K562 (cell line): ENCODE data around the gene SLC3A2. TPM values are rescaled to one million over a fixed set of nuclear protein-coding genes. Genes with fewer than 3 reads are reported as not detected.

ENCODE experiments used
- BRCA1 ChIP-seq, 2 experiments: fragments of 450-650 bp in 1 of 2; sonication (generic) in 1 of 2; formaldehyde crosslinking in 1 of 2; IDR thresholded peaks; 2 replicates each; pipeline versions ENCODE4 v1.5.0 to v1.6.1; 2017 to 2020; ENCODE audit warnings: mild to moderate bottlenecking in 1 of 2, missing genetic modification reagents in 1 of 2
- CBX5 ChIP-seq: IDR thresholded peaks from 2 replicates; pipeline ENCODE4 v1.6.1; 2014; ENCODE audit warnings: low read depth, borderline replicate concordance
- CTCF ChIP-seq, 3 experiments: IDR thresholded peaks in 2 of 3; conservative IDR thresholded peaks in 1 of 3; 2 replicates each; pipeline ENCODE4 v1.5.1; 2011 to 2012; ENCODE audit warnings: low read length in 3 of 3, mild to moderate bottlenecking in 3 of 3, control low read depth in 2 of 3, improper control_type of control experiment in 1 of 3, inconsistent platforms in 1 of 3, low read depth in 1 of 3, mixed read lengths in 1 of 3, moderate library complexity in 1 of 3; ENCODE audit not compliant: insufficient read depth in 2 of 3
- ETV5 ChIP-seq: sonication (generic); formaldehyde crosslinking; IDR thresholded peaks from 2 replicates; pipeline ENCODE4 v1.4.0; 2020; ENCODE audit warnings: low read depth, mild to moderate bottlenecking, missing genetic modification reagents
- FIP1L1 ChIP-seq: fragments of 200-400 bp; formaldehyde crosslinking; IDR thresholded peaks from 2 replicates; pipeline ENCODE4 v1.6.1; 2018; ENCODE audit warnings: mild to moderate bottlenecking, low read depth, low read length; ENCODE audit not compliant: poor library complexity, severe bottlenecking
- FOXK2 ChIP-seq, 2 experiments: fragments of 450-650 bp; IDR thresholded peaks in 1 of 2; conservative IDR thresholded peaks in 1 of 2; 2 replicates each; pipeline ENCODE4 v1.6.1; 2016; ENCODE audit warnings: low read depth in 2 of 2, mild to moderate bottlenecking in 1 of 2
- HDAC2 ChIP-seq: fragments of 450-650 bp; IDR thresholded peaks from 2 replicates; pipeline ENCODE4 v1.6.1; 2016; ENCODE audit warnings: mild to moderate bottlenecking
- LEF1 ChIP-seq: fragments of 450-650 bp; IDR thresholded peaks from 2 replicates; pipeline ENCODE4 v1.6.1; 2016; ENCODE audit warnings: mild to moderate bottlenecking
- POLR3G ChIP-seq: IDR thresholded peaks from 2 replicates; pipeline ENCODE4 v1.6.1; 2011; ENCODE audit not compliant: insufficient read length, insufficient replicate concordance; ENCODE audit errors: extremely low read depth
- RBM34 ChIP-seq: fragments of 200-400 bp; formaldehyde crosslinking; IDR thresholded peaks from 2 replicates; pipeline ENCODE4 v1.6.1; 2018; ENCODE audit warnings: low read length, borderline replicate concordance; ENCODE audit not compliant: insufficient read depth
- SMAD4 ChIP-seq: fragments of 250-450 bp; sonication (Bioruptor Pico); conservative IDR thresholded peaks from 2 replicates; pipeline ENCODE4 v1.8.0; 2021; ENCODE audit warnings: inconsistent platforms, mild to moderate bottlenecking, moderate library complexity
- SP2 ChIP-seq: IDR thresholded peaks from 2 replicates; pipeline ENCODE4 v1.6.1; 2011; ENCODE audit warnings: mild to moderate bottlenecking, low read depth, low read length, moderate library complexity; ENCODE audit not compliant: poor library complexity, severe bottlenecking; ENCODE audit errors: extremely low read depth
- SRSF9 ChIP-seq: fragments of 200-400 bp; formaldehyde crosslinking; IDR thresholded peaks from 2 replicates; pipeline ENCODE4 v1.6.1; 2017; ENCODE audit warnings: low read depth, low read length, borderline replicate concordance
- TAF1 ChIP-seq: IDR thresholded peaks from 2 replicates; pipeline ENCODE4 v1.6.1; 2011; ENCODE audit warnings: mild to moderate bottlenecking, low read length, moderate library complexity; ENCODE audit not compliant: insufficient read depth, control insufficient read depth, severe bottlenecking; ENCODE audit errors: extremely low read depth
- TAF15 ChIP-seq: fragments of 200-400 bp; formaldehyde crosslinking; IDR thresholded peaks from 2 replicates; pipeline ENCODE4 v1.6.1; 2017; ENCODE audit warnings: mild to moderate bottlenecking, low read depth, low read length, moderate library complexity
- ZNF165 ChIP-seq: fragments of 250-450 bp; sonication (Bioruptor Pico); IDR thresholded peaks from 2 replicates; pipeline ENCODE4 v1.4.0; 2020; ENCODE audit warnings: borderline replicate concordance
- polyA plus RNA-seq, 8 experiments: library from polyadenylated mRNA; depleted of rRNA in 4 of 8; stranded (reverse) in 5 of 8; unstranded in 3 of 8; fragments of >200 nt; fragmentation: Nextera tagmentation in 2 of 8; fragmentation: Illumina TruSeq in 1 of 8; extraction: Ambion mirVana in 2 of 8; extraction: Trizol in 1 of 8; gene quantifications; 2 replicates each; pipeline versions ENCODE4 v1.2.1 to v1.2.3, GENCODE V29; 2011 to 2014; ENCODE audit warnings: inconsistent platforms in 1 of 8, missing spikeins in 1 of 8
- total RNA-seq, 7 experiments: library from RNA; depleted of rRNA in 6 of 7; stranded (reverse); fragments of >200 nt in 6 of 7; fragmentation: Illumina TruSeq in 2 of 7; extraction: Trizol in 2 of 7; gene quantifications; 2 replicates each; pipeline versions ENCODE4 v1.2.1 to v1.2.3, GENCODE V29; 2011 to 2021; ENCODE audit warnings: low replicate concordance in 1 of 7
- TF ChIP-seq, protein P1 (sequence below): fragments of 250-450 bp; sonication (Bioruptor Pico); IDR thresholded peaks from 2 replicates; pipeline ENCODE4 v1.4.0; 2020; ENCODE audit warnings: borderline replicate concordance
- TF ChIP-seq, protein P2 (sequence below): conservative IDR thresholded peaks from 2 replicates; pipeline ENCODE4 v1.6.1; 2011; ENCODE audit warnings: low read depth, mild to moderate bottlenecking, low read length; ENCODE audit not compliant: control insufficient read depth
- TF ChIP-seq, protein P3 (sequence below): sonication (generic); formaldehyde crosslinking; IDR thresholded peaks from 2 replicates; pipeline ENCODE4 v1.8.1; 2023; ENCODE audit warnings: mild to moderate bottlenecking, missing genetic modification reagents

Gene SLC3A2
- total and polyA plus RNA-seq, 9 of the 15 experiments (the other 6 are each of a cell fraction or from before 2014, with no cell fraction given): 20.0 to 296 (median 214) TPM

DNA sequence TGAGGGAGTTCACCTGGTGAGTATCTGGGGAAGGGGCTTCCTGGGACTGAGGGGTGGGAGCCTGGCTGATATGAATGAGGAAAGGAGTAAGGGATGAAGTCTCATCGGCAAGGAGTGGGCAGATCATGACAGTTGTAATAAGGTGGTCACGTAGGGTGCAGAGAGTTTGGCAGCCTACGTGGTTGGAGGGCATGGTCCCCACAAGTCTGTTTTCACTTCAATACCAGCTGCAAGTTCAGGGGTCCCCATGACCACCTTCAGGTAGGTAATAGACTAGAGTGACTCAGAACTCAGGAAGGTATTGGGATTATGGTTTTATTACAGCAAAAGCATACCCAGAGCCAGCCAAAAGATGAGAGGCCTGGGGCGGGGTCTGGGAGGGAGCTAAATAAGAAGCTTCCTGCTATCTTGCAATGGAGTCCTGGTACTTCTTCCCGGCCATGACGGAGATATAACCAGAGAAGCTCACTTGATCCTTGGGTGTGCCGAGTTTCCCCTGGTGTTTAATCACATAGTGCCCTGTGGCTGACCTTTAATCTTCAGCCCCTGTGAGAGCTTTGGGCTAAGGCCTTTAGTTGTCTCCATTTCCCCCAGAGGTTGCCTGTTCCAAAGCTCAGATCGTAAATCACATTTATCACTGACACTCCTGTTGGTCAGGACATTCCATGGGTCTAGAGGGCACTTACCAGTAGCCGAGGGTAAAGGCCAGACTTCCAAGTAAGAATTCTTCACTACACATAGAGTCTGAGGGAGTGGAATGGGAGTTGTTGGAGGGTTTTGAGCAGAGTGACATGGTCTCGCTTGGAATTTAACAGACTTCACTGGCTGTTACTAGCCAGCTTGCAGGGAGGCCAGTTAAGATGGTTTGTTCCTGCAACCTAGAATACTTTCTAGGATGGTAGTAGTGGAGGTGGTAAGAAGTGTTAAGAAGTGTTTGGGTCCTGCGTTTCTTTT lies 9.1 kb downstream of the SLC3A2 start (continued):
- TF ChIP-seq, protein P1, sequence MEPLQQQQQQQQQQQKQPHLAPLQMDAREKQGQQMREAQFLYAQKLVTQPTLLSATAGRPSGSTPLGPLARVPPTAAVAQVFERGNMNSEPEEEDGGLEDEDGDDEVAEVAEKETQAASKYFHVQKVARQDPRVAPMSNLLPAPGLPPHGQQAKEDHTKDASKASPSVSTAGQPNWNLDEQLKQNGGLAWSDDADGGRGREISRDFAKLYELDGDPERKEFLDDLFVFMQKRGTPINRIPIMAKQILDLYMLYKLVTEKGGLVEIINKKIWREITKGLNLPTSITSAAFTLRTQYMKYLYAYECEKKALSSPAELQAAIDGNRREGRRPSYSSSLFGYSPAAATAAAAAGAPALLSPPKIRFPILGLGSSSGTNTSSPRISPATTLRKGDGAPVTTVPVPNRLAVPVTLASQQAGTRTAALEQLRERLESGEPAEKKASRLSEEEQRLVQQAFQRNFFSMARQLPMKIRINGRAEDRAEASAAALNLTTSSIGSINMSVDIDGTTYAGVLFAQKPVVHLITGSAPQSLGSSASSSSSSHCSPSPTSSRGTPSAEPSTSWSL: no peak
- TF ChIP-seq FOXK2 (conservative IDR thresholded peaks at IDR 0.05 in 1 of 2, IDR thresholded peaks at IDR 0.05 in 1 of 2; ENCODE audit: low read depth in 2 of 2): no peak; a peak in 1 of 4 replicates
- TF ChIP-seq POLR3G: no peak
- TF ChIP-seq, protein P2, sequence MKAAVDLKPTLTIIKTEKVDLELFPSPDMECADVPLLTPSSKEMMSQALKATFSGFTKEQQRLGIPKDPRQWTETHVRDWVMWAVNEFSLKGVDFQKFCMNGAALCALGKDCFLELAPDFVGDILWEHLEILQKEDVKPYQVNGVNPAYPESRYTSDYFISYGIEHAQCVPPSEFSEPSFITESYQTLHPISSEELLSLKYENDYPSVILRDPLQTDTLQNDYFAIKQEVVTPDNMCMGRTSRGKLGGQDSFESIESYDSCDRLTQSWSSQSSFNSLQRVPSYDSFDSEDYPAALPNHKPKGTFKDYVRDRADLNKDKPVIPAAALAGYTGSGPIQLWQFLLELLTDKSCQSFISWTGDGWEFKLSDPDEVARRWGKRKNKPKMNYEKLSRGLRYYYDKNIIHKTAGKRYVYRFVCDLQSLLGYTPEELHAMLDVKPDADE: no peak; the same call in 1 of the 2 replicates
- TF ChIP-seq TAF15: no peak
- TF ChIP-seq HDAC2: peak; percentile 62
- peak; percentile 75 for TF ChIP-seq LEF1
- no peak for TF ChIP-seq SP2
- no peak for TF ChIP-seq TAF1
- TF ChIP-seq FIP1L1: no peak
- no peak for TF ChIP-seq ZNF165 (CRISPR knock-in tag)
- TF ChIP-seq BRCA1 (IDR thresholded peaks at IDR 0.05): no peak
- no peak for TF ChIP-seq BRCA1 (CRISPR knock-in tag; IDR thresholded peaks at IDR 0.05)
- no peak for TF ChIP-seq CBX5
- TF ChIP-seq, protein P3, sequence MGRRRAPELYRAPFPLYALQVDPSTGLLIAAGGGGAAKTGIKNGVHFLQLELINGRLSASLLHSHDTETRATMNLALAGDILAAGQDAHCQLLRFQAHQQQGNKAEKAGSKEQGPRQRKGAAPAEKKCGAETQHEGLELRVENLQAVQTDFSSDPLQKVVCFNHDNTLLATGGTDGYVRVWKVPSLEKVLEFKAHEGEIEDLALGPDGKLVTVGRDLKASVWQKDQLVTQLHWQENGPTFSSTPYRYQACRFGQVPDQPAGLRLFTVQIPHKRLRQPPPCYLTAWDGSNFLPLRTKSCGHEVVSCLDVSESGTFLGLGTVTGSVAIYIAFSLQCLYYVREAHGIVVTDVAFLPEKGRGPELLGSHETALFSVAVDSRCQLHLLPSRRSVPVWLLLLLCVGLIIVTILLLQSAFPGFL (CRISPR knock-in tag): no peak
- no peak for TF ChIP-seq RBM34
- no peak for TF ChIP-seq ETV5 (CRISPR knock-in tag)
- no peak for TF ChIP-seq SRSF9
- peak in 1 of 3 experiments; percentile 5; a peak in 1 of 6 replicates for TF ChIP-seq CTCF (IDR thresholded peaks at IDR 0.05 in 2 of 3, conservative IDR thresholded peaks at IDR 0.05 in 1 of 3; ENCODE audit: insufficient read depth in 2 of 3, low read depth in 1 of 3, low read length in 3 of 3)
- TF ChIP-seq SMAD4: no peak
